HG03139 (cell line): Measurements from ENCODE around the gene CPD.

Source experiments
- ATAC-seq: cut with Tn5 transposase; IDR thresholded peaks from one replicate; pipeline ENCODE4 v1.9.1; 2021; ENCODE audit not compliant: unreplicated experiment

CPD gene

DNA sequence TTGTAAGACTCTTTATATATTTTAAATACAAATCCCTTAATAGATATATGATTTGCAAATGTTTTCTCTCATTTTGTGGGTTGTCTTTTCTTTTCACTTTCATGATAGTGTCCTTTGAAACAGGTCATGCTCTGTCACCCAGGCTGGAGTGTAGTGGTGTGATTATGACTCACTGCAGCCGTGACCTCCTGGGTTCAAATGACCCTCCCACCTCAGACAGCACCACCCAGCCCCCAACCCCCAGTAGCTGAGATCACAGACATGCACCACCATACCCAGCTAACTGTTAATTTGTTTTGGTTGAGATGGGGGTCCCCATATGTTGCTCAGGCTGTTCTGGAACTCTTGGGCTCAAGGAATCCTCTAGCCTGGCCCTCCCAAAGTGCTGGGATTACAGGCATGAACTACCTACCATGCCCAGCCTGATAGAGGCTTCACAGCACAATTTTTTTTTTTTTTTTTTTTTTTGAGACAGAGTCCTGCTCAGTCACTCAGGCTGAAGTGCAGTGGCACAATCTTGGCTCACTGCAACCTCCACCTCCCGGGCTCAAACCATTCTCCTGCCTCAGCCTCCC lies 26.4 kb upstream of the CPD start:
- ATAC-seq = no peak

DNA sequence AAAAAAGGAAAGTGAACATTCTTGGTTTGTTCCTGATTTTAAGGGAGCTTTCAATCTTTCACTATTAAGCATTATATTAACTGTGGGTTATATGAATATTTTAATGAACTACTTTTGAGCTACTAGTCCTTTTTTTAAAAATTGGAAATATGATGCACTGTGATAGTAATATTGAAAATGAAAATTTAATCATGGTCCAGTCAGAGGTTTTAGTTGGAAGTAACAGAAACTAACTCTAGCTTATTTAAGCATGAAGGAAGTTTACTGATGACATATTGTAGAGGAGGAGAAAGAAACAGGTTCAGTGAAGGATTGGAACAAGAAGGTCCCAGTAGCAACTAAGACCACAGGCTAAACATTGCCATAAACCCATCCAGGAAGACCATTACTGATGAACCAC lies 24.0 kb upstream of the CPD start:
- no peak for ATAC-seq

DNA sequence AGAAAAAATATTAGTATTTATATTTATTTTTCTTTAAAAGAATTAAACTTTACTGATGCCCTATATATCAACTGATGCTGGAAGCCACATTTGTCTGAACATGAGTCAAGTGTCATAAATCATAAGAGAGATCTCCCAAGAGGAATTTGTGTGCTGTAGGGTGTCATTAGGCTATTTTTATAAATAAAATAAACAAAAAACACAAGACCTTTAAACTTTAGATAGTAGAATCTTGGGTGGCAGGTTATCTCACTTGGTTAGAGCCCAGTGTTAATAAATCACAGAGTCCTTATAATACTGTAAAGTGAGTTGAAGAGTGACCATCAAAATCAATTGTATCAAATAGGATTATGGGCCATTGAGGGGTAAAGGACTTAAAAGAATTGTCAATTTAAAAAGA lies 21.3 kb upstream of the CPD start:
- ATAC-seq = no peak

DNA sequence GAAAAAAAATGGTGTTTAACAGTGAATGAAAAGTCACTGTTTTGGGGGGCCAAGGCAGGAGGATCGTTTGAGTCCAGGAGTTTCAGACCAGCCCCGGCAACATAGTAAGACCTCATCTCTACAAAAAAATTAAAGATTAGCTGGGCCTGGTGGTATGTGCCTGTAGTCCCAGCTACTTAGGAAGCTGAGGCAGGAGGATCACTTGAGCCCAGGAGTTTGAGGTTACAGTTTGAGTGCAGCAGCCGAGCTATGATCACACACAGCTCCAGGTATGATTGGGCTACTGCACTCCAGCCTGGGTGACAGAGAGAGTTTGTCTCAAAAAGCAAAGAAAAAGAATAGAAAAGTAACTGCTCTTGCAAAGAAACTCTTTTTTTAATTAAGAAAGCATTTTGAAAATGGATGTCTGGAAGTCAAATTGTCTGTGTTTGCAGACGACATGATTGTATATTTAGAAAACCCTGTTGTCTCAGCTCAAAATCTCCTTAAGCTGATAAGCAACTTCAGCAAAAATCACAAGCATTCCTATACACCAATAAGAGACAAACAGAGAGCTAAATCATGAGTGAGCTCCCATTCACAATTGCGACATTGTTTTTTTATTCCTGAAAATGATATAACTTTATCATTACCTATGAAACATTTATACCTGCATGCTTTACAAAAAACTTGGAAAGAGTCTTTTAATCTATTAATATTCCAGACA lies 20.5 kb upstream of the CPD start:
- ATAC-seq = no peak

DNA sequence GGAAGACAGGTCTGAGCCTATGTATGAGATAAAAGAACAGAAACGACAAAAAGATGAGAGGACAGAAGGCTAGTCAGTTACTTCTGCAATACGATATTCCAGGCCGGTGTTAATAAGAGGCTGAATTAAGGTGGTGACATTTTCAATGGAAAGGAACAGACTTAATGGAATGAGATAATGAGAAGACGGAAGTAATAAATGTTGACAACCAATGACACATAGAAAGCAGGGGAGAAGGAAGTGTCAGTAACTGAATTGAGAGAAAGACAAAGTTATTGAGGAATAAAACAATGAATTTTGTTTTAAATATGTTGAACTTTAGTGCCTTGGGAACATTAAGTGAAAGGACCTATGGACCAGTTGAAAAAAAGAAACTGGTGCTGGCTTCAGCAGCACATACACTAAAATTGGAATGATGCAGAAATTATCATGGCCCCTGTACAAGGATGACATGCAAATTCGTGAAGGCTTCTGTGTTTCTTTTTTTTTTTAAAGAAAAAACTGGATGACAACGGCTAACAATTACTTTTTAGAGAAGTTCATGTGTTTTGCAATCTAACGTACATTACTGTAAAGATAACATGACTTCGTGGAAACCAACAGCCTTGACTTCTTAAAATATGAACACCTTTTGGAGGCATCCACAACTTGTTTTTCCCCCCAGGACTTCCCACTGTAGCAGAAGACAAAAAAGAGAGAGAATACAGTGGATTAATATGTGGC lies 18.5 kb upstream of the CPD start:
- ATAC-seq = no peak

DNA sequence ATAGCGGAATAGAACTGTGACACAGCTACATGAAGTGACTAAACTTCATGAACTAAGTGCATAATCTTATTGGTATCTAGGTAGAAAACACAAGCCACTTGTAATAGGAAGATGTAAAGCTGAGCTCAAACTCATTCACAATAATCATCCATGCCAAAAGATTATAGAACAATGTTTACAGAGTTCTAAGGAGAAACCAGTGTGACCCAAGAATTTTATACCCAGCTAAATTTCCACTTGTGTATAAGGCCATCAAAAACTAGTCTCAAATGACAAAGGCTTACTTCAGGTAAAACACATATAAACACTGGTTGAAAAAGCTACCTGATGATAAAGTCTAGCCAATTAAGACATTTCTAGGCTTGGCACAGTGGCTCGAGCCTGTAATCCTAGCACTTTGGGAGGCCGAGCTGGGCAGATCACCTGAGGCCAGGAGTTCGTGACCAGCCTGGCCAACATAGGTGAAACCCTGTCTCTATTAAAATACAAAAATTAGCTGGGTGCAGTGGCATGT lies 16.9 kb upstream of the CPD start:
- ATAC-seq = no peak

DNA sequence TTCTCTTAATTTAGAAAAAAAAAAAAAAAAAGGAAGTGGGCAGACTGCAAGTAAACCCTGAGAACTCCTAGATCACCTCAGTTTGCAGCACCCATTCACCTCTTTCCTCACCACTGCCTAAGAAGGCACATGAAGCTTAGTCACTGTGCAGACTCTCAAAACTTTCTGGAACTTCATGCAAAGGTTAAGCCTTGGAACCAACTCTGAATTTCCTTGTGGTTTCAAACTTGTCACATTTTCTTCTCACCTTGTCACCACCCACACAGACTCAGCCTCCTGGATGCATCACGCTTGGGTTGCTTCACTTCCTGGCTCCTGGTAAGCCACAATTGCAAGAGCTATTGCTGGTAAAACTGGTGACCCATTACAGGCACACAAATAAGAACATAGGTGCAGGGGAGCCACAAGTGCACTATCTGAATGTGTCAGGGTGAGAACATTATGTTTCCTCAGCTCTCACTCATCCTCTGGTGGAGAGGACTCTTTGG lies 15.0 kb upstream of the CPD start:
- ATAC-seq = peak; percentile 80

DNA sequence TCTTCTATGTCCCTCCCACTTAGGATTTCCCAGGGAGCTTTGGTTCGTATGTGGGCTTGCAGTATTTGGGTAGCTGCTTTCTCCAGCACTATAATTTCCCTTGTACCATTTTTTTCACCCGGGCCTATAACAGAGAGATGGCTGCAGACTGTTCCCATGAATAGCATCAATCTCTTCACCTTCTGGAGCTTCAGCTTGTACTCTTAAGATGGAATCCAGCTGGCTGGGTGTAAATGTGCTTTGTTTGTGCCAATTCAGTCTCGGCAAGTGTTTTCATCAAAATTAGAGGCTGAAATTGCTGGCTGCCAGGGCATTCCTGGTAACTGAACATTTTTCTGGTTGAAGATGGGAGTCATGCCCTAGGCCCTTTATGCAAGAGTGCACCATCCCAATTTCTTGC lies 12.2 kb upstream of the CPD start:
- ATAC-seq = no peak

DNA sequence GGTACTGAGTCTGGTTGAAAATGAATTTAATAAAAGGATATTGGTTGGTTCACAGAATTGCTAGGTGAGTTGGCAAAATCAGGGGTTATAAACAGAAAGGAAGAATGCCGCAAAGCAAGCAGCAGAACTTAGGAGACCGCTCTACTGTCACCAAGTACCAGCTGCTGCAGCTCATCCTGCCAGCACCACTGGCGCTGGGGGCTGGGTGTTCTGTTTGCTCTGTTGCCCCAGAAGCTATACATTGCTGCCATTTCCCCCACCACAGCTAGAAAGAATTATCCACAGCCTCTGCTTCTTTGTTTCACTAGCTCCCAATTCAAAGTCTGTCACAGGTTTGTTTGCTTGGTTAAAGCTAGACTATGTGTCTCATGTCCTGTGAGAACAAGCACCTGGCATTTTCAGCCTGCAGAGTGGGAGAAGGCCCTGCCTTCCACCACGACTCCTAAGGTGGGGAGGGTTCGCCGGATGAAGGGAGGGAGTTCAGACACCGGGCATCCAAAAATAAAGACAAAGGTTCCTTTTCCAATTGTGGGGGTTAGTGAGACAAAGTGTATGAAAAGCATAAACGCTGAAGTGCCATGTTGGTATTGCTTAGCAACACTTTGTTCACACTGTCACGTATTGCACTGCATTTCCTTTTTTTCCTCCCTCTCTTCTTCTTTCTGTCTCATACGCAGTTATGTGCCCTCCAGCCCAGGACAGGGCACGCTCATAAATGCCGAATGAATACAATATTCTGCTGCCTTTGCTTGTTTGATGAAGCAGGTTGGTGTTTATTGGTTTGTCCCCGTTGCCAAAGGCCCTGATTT lies 9.6 kb upstream of the CPD start:
- ATAC-seq = no peak

DNA sequence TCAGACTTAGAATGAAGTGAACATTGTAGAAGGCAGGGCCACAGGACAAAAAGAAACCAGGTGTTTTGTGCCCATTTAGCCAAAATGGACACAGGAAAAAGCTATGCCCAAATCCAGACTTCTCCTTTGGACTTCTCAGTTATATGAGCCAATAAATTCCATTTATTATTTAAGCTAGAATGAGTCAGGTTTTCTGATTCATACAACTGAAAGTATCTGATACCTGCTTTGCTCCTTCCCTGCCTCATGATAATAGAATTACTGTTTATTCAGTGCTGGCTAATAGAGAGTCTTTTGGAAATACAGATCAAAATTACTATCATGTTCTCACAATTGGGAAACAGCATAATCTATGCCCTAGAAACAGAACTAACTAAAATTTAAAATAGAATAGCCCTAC lies 8.7 kb upstream of the CPD start:
- no peak for ATAC-seq

DNA sequence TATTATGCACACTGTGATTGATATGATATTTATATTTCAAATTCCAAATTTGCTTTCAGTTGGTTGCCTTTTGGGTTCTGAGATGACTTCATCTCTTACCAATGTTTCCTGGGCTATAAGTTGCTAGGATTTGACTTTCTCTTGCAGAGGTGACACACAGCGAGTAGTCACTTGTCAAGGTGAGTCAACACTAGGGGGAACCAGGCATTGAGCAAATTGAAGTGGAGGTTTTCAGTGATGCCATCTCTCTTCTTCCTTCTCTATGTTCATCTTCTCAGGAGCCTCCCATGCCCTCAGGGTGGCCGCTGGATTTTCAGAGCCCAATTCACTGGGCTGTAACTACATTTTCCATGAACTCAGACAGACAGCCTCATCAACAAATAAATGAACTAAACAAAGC lies 6.0 kb upstream of the CPD start:
- no peak for ATAC-seq

DNA sequence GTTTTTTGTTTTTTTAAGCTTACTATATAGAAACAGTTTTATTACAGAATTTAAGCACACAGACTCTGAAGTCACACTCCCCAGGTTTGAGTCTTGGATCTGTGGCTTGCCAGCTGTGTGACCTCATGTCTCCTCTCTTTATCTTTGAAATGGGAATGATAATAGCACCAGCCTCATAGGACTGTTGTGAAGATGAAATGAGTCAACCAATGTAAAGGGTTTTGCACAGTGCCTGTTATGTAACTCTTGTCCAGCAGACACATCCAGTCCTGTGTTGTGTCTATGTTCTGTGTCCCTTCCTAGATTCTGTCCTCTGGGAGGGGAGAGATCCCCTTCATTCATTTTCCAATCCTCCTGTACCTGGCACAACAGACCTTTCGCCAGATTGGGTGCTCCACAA lies 3.1 kb upstream of the CPD start:
- ATAC-seq = no peak

DNA sequence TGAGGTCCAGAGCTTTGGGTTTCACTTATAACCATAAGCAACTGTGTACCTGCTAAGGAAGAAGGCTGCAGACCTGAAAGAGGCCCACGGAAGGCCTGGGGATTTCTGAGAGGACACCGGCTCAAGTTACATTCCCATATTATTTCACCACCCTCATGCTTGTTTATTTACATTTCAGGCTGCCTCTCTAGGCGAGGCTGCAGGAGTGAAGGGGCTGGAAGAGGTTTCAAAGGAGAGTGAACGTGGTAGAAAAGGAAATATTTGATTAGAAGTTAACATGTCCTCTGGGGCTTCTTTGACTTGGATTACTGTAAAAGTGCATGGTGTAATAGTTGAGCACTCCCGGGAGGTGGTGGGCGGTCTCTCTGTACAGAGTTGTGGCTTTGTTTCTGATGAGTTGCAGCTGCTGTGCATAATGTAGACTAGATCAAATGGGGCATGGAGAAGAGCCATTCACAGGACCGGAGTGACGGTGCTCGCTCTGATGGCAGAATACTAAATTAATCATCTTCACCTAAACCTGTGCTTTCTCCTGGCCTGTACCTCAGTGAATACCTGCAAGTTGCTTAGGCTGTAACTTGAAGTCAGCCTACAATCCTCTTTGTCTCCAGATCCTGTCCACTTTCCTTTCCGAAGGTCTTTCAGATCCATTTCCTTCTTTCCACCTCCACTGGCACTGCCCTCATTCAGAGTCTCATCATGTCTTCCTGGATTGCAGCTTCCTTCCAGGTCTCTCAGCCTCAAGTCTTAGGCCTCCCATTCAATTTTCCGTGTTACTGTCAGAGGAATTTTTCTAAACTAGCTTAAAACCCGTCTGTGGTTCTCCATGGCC lies 1.9 kb upstream of the CPD start:
- no peak for ATAC-seq

DNA sequence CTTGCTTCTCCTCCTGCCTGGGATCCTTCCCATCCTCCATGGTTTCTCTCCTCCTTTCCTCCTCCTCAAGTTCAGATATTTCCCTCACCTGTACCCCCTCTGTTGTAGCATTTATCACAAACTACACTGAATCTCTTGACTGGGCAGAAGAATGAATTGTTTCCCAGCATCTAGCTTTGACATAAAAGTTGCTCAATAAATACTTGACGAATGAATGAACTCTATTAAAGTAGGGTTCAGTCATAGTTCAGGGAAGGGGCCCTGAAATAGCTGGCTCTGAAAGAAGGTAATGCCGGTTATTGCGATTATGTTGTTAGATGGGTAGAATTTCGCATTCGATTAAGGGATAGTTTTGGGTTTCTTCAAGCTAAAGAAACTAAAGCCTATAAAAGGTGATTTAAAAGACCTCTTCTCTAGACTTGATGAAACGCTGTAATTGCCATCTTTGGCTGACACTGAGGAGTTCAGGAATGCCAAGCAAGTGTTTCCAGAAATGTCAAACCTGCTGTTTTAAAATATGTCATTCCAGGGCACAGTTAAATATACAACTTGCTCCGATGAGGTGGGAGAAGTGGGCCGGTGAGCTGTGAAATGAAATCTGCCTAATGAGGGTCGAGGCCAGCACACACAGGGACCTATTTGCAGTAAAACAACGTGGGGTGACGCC lies 1.0 kb upstream of the CPD start:
- ATAC-seq = no peak

DNA sequence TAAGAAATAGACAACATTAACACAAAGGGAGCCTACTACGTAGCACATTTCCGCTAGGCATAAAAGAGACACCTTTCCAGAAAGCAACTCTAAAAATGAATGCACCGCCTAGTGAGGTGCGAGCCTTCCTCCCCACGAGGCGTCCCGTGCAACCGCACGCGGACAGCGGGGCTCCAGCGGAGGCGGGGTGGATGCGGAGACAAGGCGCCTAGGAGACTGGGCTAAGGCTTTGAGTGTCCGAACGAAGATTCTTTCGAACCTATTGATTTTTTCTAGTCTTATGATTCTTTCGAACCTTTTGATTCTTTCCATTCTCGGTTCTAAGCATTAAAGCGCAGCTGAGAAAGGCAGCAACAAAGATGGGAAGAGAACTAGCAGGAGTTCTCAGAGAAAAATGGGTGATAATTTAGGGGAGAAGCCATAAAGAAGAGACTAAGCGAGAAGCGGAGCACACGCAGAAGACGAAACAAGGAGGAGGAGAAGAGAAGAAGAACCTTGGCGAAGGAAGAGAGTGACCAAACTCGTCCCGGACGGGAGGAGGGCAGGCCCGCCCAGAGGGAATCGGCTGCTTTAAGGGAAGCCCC lies 394 bp upstream of the CPD start:
- no peak for ATAC-seq

DNA sequence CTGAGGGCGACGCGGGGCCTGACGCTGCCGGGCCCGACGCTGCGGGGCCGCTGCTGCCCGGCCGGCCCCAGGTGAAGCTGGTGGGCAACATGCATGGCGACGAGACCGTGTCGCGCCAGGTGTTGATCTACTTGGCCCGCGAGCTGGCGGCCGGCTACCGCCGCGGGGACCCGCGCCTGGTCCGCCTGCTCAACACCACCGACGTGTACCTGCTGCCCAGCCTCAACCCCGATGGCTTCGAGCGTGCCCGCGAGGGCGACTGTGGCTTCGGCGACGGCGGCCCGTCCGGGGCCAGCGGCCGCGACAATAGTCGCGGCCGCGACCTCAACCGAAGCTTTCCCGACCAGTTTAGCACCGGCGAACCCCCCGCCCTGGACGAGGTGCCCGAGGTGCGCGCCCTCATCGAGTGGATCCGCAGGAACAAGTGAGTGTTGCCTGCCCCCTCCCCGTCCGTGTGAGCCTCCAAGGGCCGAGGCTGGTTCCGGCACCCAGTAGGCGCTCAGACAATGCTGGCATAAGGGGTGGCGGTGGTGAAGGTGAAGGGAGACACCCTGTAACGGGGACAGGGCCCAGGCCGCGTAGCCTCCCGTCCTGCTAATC lies 676 bp downstream of the CPD start:
- peak; percentile 12 for ATAC-seq

DNA sequence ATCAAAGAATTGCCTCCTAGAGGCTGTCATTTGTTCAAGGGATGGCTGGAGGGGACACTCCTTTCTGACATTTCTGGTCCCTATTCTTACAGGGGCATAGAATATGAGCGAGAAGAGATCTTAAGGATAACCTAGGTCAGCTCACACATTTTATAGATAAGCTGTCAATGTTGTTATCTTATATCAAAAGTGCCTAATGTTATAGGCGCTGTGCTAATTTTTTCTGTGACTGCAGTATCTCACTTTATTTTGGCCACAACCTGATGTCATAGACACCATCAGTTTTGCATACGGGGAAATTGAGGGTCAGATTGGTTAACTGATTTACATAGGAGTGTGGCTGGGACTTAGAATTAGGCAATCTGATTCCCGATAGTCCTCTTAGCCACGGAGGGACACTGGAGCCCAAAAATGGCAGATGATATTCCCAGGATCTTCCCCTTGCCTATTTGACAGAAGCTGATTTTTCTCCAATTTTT lies 1.2 kb downstream of the CPD start:
- no peak for ATAC-seq

DNA sequence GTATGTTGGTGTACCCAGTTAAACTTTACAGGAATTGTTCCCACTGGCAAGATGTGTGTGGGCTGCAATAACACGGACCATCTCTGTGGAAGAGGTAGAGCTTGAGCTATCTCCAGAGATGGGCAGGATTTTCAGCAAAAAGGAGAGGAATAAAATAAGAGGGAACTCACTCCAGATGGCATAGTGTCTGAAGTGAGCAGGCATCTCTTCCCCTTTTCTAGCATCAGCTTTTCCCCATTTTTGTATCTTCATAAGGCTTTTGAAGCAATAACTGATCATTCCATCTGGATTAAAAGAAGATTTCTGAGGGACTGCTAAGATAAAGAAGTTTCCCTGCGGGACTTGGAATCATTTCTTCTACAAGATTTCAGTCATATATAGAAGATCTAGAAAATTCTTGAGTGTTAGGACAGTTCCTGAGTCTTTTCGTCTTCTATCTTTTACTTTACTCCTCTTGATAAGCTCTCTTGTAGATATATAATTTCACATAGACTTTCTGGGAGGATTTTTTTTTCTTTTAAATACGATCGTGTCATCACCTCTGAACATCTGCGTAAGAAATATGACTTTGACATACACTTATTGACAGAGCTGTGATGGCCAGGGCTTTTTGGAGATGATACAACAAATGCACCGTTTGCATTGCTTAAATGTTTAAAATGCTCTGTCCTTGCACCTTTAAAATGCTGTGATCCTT lies 2.1 kb downstream of the CPD start:
- no peak for ATAC-seq

DNA sequence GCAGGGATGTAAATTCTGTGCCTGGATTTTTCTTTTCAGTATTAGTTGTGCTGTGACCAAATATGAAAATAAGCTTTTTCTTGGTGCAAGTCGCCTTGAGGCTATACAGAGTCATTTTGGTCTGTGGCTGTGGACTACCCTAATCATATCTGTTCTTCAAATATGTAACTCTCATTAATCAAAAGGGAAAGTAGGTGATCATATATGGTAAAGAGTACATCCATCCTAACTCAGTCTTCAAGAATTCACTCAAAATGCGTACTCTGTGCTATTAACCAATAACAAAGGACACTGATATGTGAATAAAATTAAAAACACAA lies 2.6 kb downstream of the CPD start:
- ATAC-seq = no peak
